Neural cell (in vitro differentiated cells): Measurements from ENCODE around the gene TPMT. TPM values are rescaled to one million over a fixed set of nuclear protein-coding genes. Genes with fewer than 3 reads are reported as not detected.

ENCODE experiments used
- H2AFZ ChIP-seq: fragments of 200-600, 300-800 bp; sonication (generic), shearing (Covaris generic); 2 replicates; pipeline ENCODE4 v1.6.0; 2014; ENCODE audit warnings: low read depth, mild to moderate bottlenecking, antibody characterized with exemption, low read length, moderate library complexity
- H3F3A ChIP-seq: fragments of 200-600 bp; shearing (Covaris generic); 2 replicates; pipeline ENCODE4 v1.6.1; 2016; ENCODE audit warnings: mild to moderate bottlenecking, moderate library complexity, mixed read lengths, antibody characterized with exemption, low read length; ENCODE audit not compliant: insufficient read depth, poor library complexity, severe bottlenecking
- H3K27ac ChIP-seq: fragments of 200-600, 300-800 bp; sonication (generic), shearing (Covaris generic); 2 replicates; pipeline ENCODE4 v1.5.1; 2014; ENCODE audit warnings: mild to moderate bottlenecking, low read length, moderate library complexity
- H3K27me3 ChIP-seq: fragments of 300-800, 200-600 bp; sonication (generic), shearing (Covaris generic); 2 replicates; pipeline ENCODE4 v1.6.0; 2014; ENCODE audit warnings: mild to moderate bottlenecking, low read depth, low read length, moderate library complexity; ENCODE audit not compliant: insufficient read depth
- H3K36me3 ChIP-seq: fragments of 300-800, 200-600 bp; sonication (generic), shearing (Covaris generic); 2 replicates; pipeline ENCODE4 v1.5.1; 2014; ENCODE audit warnings: mild to moderate bottlenecking, antibody characterized with exemption, low read length, moderate library complexity; ENCODE audit not compliant: insufficient read depth
- H3K4me2 ChIP-seq: fragments of 300-800, 200-600 bp; sonication (generic), shearing (Covaris generic); 2 replicates; pipeline ENCODE4 v1.6.0; 2014; ENCODE audit warnings: mild to moderate bottlenecking, low read length
- H3K4me3 ChIP-seq: fragments of 300-800, 200-600 bp; sonication (generic), shearing (Covaris generic); 2 replicates; pipeline ENCODE4 v1.5.1; 2014; ENCODE audit warnings: mild to moderate bottlenecking, low read length, moderate library complexity
- H3K79me2 ChIP-seq: fragments of 200-600 bp; shearing (Covaris generic); replicated peaks from 2 replicates; pipeline ENCODE4 v1.6.0; 2014; ENCODE audit warnings: mild to moderate bottlenecking, low read length, moderate library complexity; ENCODE audit not compliant: insufficient read depth
- H3K9ac ChIP-seq: fragments of 300-800, 200-600 bp; sonication (generic), shearing (Covaris generic); 2 replicates; pipeline ENCODE4 v1.6.1; 2016; ENCODE audit warnings: mild to moderate bottlenecking, low read length, mixed read lengths
- H3K9me2 ChIP-seq: fragments of 200-600 bp; shearing (Covaris generic); 2 replicates; pipeline ENCODE4 v1.6.1; 2016; ENCODE audit warnings: mild to moderate bottlenecking, low read length, mixed read lengths; ENCODE audit not compliant: insufficient read depth
- H3K9me3 ChIP-seq: fragments of 200-600, 300-800 bp; sonication (generic), shearing (Covaris generic); 2 replicates; pipeline ENCODE4 v1.6.1; 2016; ENCODE audit warnings: mild to moderate bottlenecking, mixed run types, low read length, moderate library complexity, mixed read lengths
- H4K20me1 ChIP-seq: fragments of 200-600 bp; shearing (Covaris generic); 2 replicates; pipeline ENCODE4 v1.6.1; 2016; ENCODE audit warnings: mild to moderate bottlenecking, mixed run types; ENCODE audit not compliant: insufficient read depth
- CTCF ChIP-seq: fragments of 450-650 bp; IDR thresholded peaks from 2 replicates; pipeline ENCODE4 v1.5.1; 2014; ENCODE audit warnings: antibody characterized with exemption, mild to moderate bottlenecking, moderate library complexity; ENCODE audit not compliant: poor library complexity, severe bottlenecking
- EP300 ChIP-seq: fragments of 450-650 bp; conservative IDR thresholded peaks from 2 replicates; pipeline ENCODE4 v1.6.1; 2014; ENCODE audit warnings: antibody characterized with exemption, mild to moderate bottlenecking, moderate library complexity; ENCODE audit not compliant: poor library complexity, severe bottlenecking
- EZH2 ChIP-seq: fragments of 200-600, 300-800 bp; shearing (Covaris generic), sonication (generic); IDR thresholded peaks from 2 replicates; pipeline ENCODE4 v1.6.1; 2014; ENCODE audit warnings: antibody characterized with exemption, low read length, borderline replicate concordance, mild to moderate bottlenecking; ENCODE audit not compliant: insufficient read depth, poor library complexity, severe bottlenecking
- MXI1 ChIP-seq: fragments of 450-650 bp; conservative IDR thresholded peaks from 2 replicates; pipeline ENCODE4 v1.6.1; 2014; ENCODE audit warnings: antibody characterized with exemption, mild to moderate bottlenecking; ENCODE audit not compliant: poor library complexity, severe bottlenecking
- POLR2AphosphoS5 ChIP-seq: IDR thresholded peaks from 2 replicates; pipeline ENCODE4 v1.6.1; 2012
- RAD21 ChIP-seq: fragments of 450-650 bp; conservative IDR thresholded peaks from 2 replicates; pipeline ENCODE4 v1.6.1; 2014; ENCODE audit warnings: antibody characterized with exemption, mild to moderate bottlenecking, moderate library complexity
- REST ChIP-seq: IDR thresholded peaks from 2 replicates; pipeline ENCODE4 v1.6.1; 2012; ENCODE audit warnings: borderline replicate concordance
- SMC3 ChIP-seq: fragments of 450-650 bp; conservative IDR thresholded peaks from 2 replicates; pipeline ENCODE4 v1.6.1; 2014; ENCODE audit warnings: antibody characterized with exemption, mild to moderate bottlenecking, moderate library complexity; ENCODE audit not compliant: poor library complexity
- TAF1 ChIP-seq: IDR thresholded peaks from 2 replicates; pipeline ENCODE4 v1.6.1; 2012; ENCODE audit warnings: low read depth
- polyA plus RNA-seq: library from polyadenylated mRNA; depleted of rRNA; stranded (reverse); fragments of >200 nt; gene quantifications from 2 replicates; pipeline ENCODE4 v1.2.3, GENCODE V29; 2014

Gene TPMT
- polyA plus RNA-seq, 1 donor from 2014 or later: 5.7 TPM

GRCh38 chr6:18118330-18118729 is 36.5 kb downstream of the TPMT start:
- Histone ChIP-seq H3F3A (no peaks in the 10 kb centered on the region), H3K9me3 (no peaks in the 10 kb centered on the region), H4K20me1 (no peaks in the 10 kb centered on the region), H2AFZ (no peak overlapping the region), H3K79me2 (no peaks in the 10 kb centered on the region), H3K9ac (no peak overlapping the region), H3K4me2 (no peak overlapping the region), H3K9me2 (no peaks in the 10 kb centered on the region), H3K4me3 (no peak overlapping the region), H3K27ac (no peak overlapping the region), H3K36me3 (no peaks in the 10 kb centered on the region), H3K27me3 (no peaks in the 10 kb centered on the region)
- TF ChIP-seq SMC3 (no peak), TAF1 (no peak), CTCF (no peak), REST (no peak), EP300 (no peak), MXI1 (no peak), POLR2AphosphoS5 (no peak), EZH2 (no peak), RAD21 (no peak)

GRCh38 chr6:18117136-18117535 is 37.7 kb downstream of the TPMT start:
- TF ChIP-seq EP300 (no peak), REST (no peak), POLR2AphosphoS5 (no peak), EZH2 (no peak), RAD21 (no peak), CTCF (no peak), SMC3 (no peak), MXI1 (no peak), TAF1 (no peak)
- H4K20me1 ChIP-seq: no peaks in the 10 kb centered on the region
- no peaks in the 10 kb centered on the region for H3K79me2 ChIP-seq
- H3K27ac ChIP-seq: no peak overlapping the region
- no peaks in the 10 kb centered on the region for H3K27me3 ChIP-seq
- H3K4me3 ChIP-seq: no peak overlapping the region
- no peaks in the 10 kb centered on the region for H3K36me3 ChIP-seq
- no peak overlapping the region for H2AFZ ChIP-seq
- no peak overlapping the region for H3K9ac ChIP-seq
- H3K9me2 ChIP-seq: no peaks in the 10 kb centered on the region
- no peaks in the 10 kb centered on the region for H3F3A ChIP-seq
- H3K4me2 ChIP-seq: no peak overlapping the region
- H3K9me3 ChIP-seq: no peaks in the 10 kb centered on the region
